ENCODE data around the gene SMG1.

SMG1 gene

GRCh38 chr16:18809165-18809564 lies 117.0 kb downstream of the SMG1 start (continued):
- TF ChIP-seq ZBTB26 (tag by site-specific recombination; optimal IDR thresholded peaks at IDR 0.05) (no peak), ZNF416 (tag by site-specific recombination; IDR thresholded peaks at IDR 0.05) (no peak)

DNA sequence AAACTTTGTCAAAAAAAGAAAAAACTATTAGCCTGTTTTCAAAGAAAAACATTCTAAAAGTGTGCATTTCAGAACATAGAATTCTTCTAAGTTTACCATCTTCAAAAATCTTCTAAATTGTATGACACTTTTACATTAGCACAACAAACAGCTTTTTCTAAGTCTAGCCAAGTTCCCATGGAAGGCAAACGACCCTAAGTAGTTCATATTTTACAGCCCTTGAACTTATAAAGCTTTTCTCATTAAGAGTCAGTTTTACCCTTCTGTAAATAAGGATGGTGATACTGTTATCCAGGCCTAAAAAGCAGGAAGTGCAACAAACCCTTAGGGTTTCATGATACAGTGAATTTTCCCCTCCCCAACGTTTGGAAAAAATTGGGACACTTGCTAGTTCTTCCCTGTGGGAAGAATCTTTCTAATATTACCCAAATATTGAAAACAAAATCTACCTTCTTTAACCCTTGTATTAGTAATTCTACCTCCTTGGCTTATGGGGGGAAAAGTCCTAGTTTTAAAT lies 120.9 kb downstream of the SMG1 start:
- Histone ChIP-seq H3K36me3 (ENCODE audit: control insufficient read depth in 2 of 2, insufficient read depth in 1 of 2, low read length in 2 of 2) (peaks cover 11 to 33% of the 10 kb centered on the region in 2 experiments), H3K9me3 (ENCODE audit: control insufficient read depth, insufficient read depth, low read depth, low read length) (no peaks in the 10 kb centered on the region), H3K4me3 (ENCODE audit: low read depth, low read length) (no peak overlapping the region), H3K4me1 (ENCODE audit: control insufficient read depth, insufficient read depth, low read length) (peaks cover 3% of the 10 kb centered on the region; the same call in 1 of the 2 replicates), H3K27ac (ENCODE audit: extremely low read depth, low read depth, low read length) (no peak overlapping the region)
- CTCF ChIA-PET = interaction anchor here (0.6 to 1.4 kb wide), 2 partner anchors 164 to 270 kb away, joined by 3 to 5 read pairs; no protein-coding TSS in a partner anchor
- TF ChIP-seq ZNF529 (tag by site-specific recombination; IDR thresholded peaks at IDR 0.05; ENCODE audit: insufficient replicate concordance) (no peak), PRDM6 (tag by site-specific recombination; IDR thresholded peaks at IDR 0.05) (peak; percentile 95), ZNF544 (tag by site-specific recombination; IDR thresholded peaks at IDR 0.05) (no peak), ZNF223 (tag by site-specific recombination; IDR thresholded peaks at IDR 0.05) (no peak), ZSCAN18 (tag by site-specific recombination; IDR thresholded peaks at IDR 0.05) (no peak)
- TF ChIP-seq, protein P1, sequence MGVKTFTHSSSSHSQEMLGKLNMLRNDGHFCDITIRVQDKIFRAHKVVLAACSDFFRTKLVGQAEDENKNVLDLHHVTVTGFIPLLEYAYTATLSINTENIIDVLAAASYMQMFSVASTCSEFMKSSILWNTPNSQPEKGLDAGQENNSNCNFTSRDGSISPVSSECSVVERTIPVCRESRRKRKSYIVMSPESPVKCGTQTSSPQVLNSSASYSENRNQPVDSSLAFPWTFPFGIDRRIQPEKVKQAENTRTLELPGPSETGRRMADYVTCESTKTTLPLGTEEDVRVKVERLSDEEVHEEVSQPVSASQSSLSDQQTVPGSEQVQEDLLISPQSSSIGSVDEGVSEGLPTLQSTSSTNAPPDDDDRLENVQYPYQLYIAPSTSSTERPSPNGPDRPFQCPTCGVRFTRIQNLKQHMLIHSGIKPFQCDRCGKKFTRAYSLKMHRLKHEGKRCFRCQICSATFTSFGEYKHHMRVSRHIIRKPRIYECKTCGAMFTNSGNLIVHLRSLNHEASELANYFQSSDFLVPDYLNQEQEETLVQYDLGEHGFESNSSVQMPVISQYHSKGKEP (tag by site-specific recombination; IDR thresholded peaks at IDR 0.05) = peak; percentile 80
- POLR2A ChIA-PET = interaction anchor here (8.2 kb wide), 1 partner anchor 17 kb away, joined by 329 read pairs; the partner anchor contains the start of gene RPS15A

- CTCF ChIA-PET = interaction anchor here (1.4 to 1.5 kb wide), 2 partner anchors 10 to 165 kb away, joined by 5 to 6 read pairs; no protein-coding TSS in a partner anchor
- Histone ChIP-seq H3K4me3 (ENCODE audit: low read depth, low read length) (no peak overlapping the region), H3K9me3 (ENCODE audit: control insufficient read depth, insufficient read depth, low read depth, low read length) (no peaks in the 10 kb centered on the region), H3K27ac (ENCODE audit: extremely low read depth, low read depth, low read length) (no peak overlapping the region), H3K4me1 (ENCODE audit: control insufficient read depth, insufficient read depth, low read length) (peaks cover 6% of the 10 kb centered on the region; the same call in 1 of the 2 replicates), H3K36me3 (ENCODE audit: control insufficient read depth in 2 of 2, insufficient read depth in 1 of 2, low read length in 2 of 2) (peaks cover 9 to 26% of the 10 kb centered on the region in 2 experiments)
- POLR2A ChIA-PET = interaction anchor here (8.2 kb wide), 1 partner anchor 16 kb away, joined by 329 read pairs; the partner anchor contains the start of gene RPS15A
- TF ChIP-seq ZBTB6 (tag by site-specific recombination; IDR thresholded peaks at IDR 0.05) = no peak
- TF ChIP-seq ZNF121 (tag by site-specific recombination; IDR thresholded peaks at IDR 0.05) = peak; percentile 77
- peak; percentile 63; the same call in 1 of the 2 replicates for TF ChIP-seq IKZF3 (tag by site-specific recombination; IDR thresholded peaks at IDR 0.05)
- peak; percentile 95 for TF ChIP-seq PRDM4 (tag by site-specific recombination; IDR thresholded peaks at IDR 0.05)
Measured at GRCh38 chr16:18804540-18804939, 121.7 kb downstream of the SMG1 start.

Measured in HEK293 (cell line).